ENCODE measurements around the gene C2. TPM values are rescaled to one million over a fixed set of nuclear protein-coding genes. Genes with fewer than 3 reads are reported as not detected.
A peak's percentile ranks its signal among the peaks of the same experiment; 100 is the strongest.

C2 gene
- total RNA-seq, 1 experiment from 2014 or later: 1.3 TPM

DNA sequence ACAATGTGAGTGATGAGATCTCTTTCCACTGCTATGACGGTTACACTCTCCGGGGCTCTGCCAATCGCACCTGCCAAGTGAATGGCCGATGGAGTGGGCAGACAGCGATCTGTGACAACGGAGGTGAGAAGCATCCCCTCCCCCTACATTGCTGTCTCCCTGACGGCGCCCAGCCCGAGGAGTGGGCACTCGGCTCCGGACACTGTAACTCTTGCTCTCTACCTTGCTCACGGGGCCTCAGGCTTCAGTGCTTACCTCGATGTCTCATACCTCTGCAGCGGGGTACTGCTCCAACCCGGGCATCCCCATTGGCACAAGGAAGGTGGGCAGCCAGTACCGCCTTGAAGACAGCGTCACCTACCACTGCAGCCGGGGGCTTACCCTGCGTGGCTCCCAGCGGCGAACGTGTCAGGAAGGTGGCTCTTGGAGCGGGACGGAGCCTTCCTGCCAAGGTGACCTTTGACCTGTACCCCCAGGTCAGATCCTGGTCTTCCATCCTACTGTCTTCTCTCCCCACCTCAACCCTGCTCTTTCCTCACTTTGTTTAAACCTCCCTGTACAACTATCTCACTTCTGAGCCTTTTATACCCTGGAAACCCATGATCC is 19.7 kb downstream of the C2 start:
- ATAC-seq (no peak), DNase-seq (ENCODE audit: low spot score) (no peak)
- Mint-ChIP-seq H3K4me3 (no peak overlapping the region), H3K4me1 (peaks cover 4% of the 10 kb centered on the region; the same call in 1 of the 2 replicates), H3K27ac (no peak overlapping the region), H3K9me3 (no peaks in the 10 kb centered on the region), H3K36me3 (peaks cover 7% of the 10 kb centered on the region; the same call in 1 of the 2 replicates), H3K27me3 (ENCODE audit: low read depth) (peaks cover 56% of the 10 kb centered on the region)
- ChIA-PET POLR2A (no interaction called here), CTCF (no interaction called here)
- TF ChIP-seq, protein P1, sequence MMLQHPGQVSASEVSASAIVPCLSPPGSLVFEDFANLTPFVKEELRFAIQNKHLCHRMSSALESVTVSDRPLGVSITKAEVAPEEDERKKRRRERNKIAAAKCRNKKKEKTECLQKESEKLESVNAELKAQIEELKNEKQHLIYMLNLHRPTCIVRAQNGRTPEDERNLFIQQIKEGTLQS (CRISPR knock-in tag; conservative IDR thresholded peaks at IDR 0.05): no peak
- TF ChIP-seq MYBL2 (CRISPR knock-in tag; IDR thresholded peaks at IDR 0.05): no peak
- no peak for TF ChIP-seq TEAD4 (CRISPR knock-in tag; IDR thresholded peaks at IDR 0.05)
- no peak for TF ChIP-seq TP53 (CRISPR knock-in tag; IDR thresholded peaks at IDR 0.05)

DNA sequence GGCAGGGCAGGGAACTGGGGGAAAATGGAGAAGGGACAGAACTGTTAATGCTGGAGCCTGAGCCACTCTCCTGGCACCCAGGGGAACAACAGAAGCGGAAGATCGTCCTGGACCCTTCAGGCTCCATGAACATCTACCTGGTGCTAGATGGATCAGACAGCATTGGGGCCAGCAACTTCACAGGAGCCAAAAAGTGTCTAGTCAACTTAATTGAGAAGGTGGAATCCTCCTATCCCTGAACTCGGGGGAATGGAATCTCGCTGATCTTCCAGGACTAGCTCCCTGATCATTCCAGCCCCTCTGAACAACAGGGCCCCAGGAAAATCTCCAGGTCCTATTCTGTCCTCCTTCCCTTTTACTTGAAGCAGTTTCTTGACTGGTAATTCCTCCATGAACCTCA is 20.3 kb downstream of the C2 start:
- no peaks in the 10 kb centered on the region for H3K9me3 Mint-ChIP-seq
- H3K4me1 Mint-ChIP-seq: peaks cover 4% of the 10 kb centered on the region; the same call in 1 of the 2 replicates
- no peak for DNase-seq (ENCODE audit: low spot score)
- no peak overlapping the region for H3K4me3 Mint-ChIP-seq
- ChIA-PET CTCF (no interaction called here), POLR2A (interaction anchor here (1.1 kb wide), 1 partner anchor 178 kb away, joined by 4 read pairs; no protein-coding TSS in a partner anchor)
- peaks cover 11% of the 10 kb centered on the region for H3K36me3 Mint-ChIP-seq
- ATAC-seq: no peak
- peaks cover 50% of the 10 kb centered on the region for H3K27me3 Mint-ChIP-seq (ENCODE audit: low read depth)
- TF ChIP-seq, protein P2, sequence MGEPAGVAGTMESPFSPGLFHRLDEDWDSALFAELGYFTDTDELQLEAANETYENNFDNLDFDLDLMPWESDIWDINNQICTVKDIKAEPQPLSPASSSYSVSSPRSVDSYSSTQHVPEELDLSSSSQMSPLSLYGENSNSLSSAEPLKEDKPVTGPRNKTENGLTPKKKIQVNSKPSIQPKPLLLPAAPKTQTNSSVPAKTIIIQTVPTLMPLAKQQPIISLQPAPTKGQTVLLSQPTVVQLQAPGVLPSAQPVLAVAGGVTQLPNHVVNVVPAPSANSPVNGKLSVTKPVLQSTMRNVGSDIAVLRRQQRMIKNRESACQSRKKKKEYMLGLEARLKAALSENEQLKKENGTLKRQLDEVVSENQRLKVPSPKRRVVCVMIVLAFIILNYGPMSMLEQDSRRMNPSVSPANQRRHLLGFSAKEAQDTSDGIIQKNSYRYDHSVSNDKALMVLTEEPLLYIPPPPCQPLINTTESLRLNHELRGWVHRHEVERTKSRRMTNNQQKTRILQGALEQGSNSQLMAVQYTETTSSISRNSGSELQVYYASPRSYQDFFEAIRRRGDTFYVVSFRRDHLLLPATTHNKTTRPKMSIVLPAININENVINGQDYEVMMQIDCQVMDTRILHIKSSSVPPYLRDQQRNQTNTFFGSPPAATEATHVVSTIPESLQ (CRISPR knock-in tag; IDR thresholded peaks at IDR 0.05): no peak
- 0 out of 2 replicates have a peak, but pooled peaks have one; percentile 12 for TF ChIP-seq GABPB1 (CRISPR knock-in tag; IDR thresholded peaks at IDR 0.05)
- no peak overlapping the region for H3K27ac Mint-ChIP-seq

DNA sequence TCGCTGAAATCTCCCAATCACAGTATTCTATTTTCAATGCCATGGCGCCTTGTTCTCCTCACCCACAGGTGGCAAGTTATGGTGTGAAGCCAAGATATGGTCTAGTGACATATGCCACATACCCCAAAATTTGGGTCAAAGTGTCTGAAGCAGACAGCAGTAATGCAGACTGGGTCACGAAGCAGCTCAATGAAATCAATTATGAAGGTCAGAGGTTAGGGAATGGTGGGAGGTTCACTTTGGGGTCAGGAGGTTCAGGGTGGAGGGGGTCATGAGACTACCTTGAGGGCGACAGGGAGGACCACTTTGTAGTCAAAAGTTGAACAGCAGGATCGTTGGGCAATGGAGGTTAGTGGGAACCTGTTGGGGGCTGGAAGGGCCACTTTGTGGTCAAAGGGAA is 20.8 kb downstream of the C2 start:
- no peak overlapping the region for H3K27ac Mint-ChIP-seq
- ChIA-PET POLR2A (interaction anchor here (1.1 kb wide), 1 partner anchor 178 kb away, joined by 4 read pairs; no protein-coding TSS in a partner anchor), CTCF (no interaction called here)
- no peak overlapping the region for H3K4me3 Mint-ChIP-seq
- peaks cover 50% of the 10 kb centered on the region for H3K27me3 Mint-ChIP-seq (ENCODE audit: low read depth)
- H3K4me1 Mint-ChIP-seq: peaks cover 4% of the 10 kb centered on the region; the same call in 1 of the 2 replicates
- H3K9me3 Mint-ChIP-seq: no peaks in the 10 kb centered on the region
- no peak for DNase-seq (ENCODE audit: low spot score)
- no peak for ATAC-seq
- H3K36me3 Mint-ChIP-seq: peaks cover 15% of the 10 kb centered on the region
- TF ChIP-seq NR1H2 (CRISPR knock-in tag; IDR thresholded peaks at IDR 0.05) (no peak), SMAD4 (CRISPR knock-in tag; IDR thresholded peaks at IDR 0.05) (no peak), ZNF671 (CRISPR knock-in tag; IDR thresholded peaks at IDR 0.05) (no peak), OVOL2 (CRISPR knock-in tag; IDR thresholded peaks at IDR 0.05; ENCODE audit: borderline replicate concordance) (no peak), ZNF317 (CRISPR knock-in tag; IDR thresholded peaks at IDR 0.05; ENCODE audit: borderline replicate concordance, low read depth) (no peak), ZNF219 (CRISPR knock-in tag; IDR thresholded peaks at IDR 0.05; ENCODE audit: borderline replicate concordance) (no peak), ETV6 (CRISPR knock-in tag; IDR thresholded peaks at IDR 0.05) (no peak)
- TF ChIP-seq, protein P3, sequence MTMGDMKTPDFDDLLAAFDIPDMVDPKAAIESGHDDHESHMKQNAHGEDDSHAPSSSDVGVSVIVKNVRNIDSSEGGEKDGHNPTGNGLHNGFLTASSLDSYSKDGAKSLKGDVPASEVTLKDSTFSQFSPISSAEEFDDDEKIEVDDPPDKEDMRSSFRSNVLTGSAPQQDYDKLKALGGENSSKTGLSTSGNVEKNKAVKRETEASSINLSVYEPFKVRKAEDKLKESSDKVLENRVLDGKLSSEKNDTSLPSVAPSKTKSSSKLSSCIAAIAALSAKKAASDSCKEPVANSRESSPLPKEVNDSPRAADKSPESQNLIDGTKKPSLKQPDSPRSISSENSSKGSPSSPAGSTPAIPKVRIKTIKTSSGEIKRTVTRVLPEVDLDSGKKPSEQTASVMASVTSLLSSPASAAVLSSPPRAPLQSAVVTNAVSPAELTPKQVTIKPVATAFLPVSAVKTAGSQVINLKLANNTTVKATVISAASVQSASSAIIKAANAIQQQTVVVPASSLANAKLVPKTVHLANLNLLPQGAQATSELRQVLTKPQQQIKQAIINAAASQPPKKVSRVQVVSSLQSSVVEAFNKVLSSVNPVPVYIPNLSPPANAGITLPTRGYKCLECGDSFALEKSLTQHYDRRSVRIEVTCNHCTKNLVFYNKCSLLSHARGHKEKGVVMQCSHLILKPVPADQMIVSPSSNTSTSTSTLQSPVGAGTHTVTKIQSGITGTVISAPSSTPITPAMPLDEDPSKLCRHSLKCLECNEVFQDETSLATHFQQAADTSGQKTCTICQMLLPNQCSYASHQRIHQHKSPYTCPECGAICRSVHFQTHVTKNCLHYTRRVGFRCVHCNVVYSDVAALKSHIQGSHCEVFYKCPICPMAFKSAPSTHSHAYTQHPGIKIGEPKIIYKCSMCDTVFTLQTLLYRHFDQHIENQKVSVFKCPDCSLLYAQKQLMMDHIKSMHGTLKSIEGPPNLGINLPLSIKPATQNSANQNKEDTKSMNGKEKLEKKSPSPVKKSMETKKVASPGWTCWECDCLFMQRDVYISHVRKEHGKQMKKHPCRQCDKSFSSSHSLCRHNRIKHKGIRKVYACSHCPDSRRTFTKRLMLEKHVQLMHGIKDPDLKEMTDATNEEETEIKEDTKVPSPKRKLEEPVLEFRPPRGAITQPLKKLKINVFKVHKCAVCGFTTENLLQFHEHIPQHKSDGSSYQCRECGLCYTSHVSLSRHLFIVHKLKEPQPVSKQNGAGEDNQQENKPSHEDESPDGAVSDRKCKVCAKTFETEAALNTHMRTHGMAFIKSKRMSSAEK (CRISPR knock-in tag; IDR thresholded peaks at IDR 0.05; ENCODE audit: borderline replicate concordance): no peak
- TF ChIP-seq, protein P4, sequence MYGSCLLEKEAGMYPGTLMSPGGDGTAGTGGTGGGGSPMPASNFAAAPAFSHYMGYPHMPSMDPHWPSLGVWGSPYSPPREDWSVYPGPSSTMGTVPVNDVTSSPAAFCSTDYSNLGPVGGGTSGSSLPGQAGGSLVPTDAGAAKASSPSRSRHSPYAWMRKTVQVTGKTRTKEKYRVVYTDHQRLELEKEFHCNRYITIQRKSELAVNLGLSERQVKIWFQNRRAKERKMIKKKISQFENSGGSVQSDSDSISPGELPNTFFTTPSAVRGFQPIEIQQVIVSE (CRISPR knock-in tag; IDR thresholded peaks at IDR 0.05; ENCODE audit: borderline replicate concordance): no peak
- TF ChIP-seq, protein P5, sequence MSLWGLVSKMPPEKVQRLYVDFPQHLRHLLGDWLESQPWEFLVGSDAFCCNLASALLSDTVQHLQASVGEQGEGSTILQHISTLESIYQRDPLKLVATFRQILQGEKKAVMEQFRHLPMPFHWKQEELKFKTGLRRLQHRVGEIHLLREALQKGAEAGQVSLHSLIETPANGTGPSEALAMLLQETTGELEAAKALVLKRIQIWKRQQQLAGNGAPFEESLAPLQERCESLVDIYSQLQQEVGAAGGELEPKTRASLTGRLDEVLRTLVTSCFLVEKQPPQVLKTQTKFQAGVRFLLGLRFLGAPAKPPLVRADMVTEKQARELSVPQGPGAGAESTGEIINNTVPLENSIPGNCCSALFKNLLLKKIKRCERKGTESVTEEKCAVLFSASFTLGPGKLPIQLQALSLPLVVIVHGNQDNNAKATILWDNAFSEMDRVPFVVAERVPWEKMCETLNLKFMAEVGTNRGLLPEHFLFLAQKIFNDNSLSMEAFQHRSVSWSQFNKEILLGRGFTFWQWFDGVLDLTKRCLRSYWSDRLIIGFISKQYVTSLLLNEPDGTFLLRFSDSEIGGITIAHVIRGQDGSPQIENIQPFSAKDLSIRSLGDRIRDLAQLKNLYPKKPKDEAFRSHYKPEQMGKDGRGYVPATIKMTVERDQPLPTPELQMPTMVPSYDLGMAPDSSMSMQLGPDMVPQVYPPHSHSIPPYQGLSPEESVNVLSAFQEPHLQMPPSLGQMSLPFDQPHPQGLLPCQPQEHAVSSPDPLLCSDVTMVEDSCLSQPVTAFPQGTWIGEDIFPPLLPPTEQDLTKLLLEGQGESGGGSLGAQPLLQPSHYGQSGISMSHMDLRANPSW (CRISPR knock-in tag; conservative IDR thresholded peaks at IDR 0.05; ENCODE audit: low read depth): no peak
